HG03520 (cell line): ENCODE data around the gene NFIA.
A peak's percentile ranks its signal among the peaks of the same experiment; 100 is the strongest.

Experiments
- ATAC-seq: cut with Tn5 transposase; IDR thresholded peaks from one replicate; pipeline ENCODE4 v1.9.1; 2021; ENCODE audit warnings: mild to moderate bottlenecking, moderate library complexity; ENCODE audit not compliant: unreplicated experiment

Gene NFIA

GRCh38 chr1:61441723-61442262, 359.4 kb downstream of the NFIA start:
- ATAC-seq, result no peak

GRCh38 chr1:61442544-61442943, 360.2 kb downstream of the NFIA start:
- no peak for ATAC-seq

GRCh38 chr1:61444288-61444687, 361.9 kb downstream of the NFIA start:
- ATAC-seq, result no peak

GRCh38 chr1:61445269-61445825, 363.0 kb downstream of the NFIA start:
- ATAC-seq, result no peak

- ATAC-seq, result no peak
These were observed 364.2 kb downstream of the NFIA start for GRCh38 chr1:61446531-61446991.

- ATAC-seq, result no peak
These were observed 365.0 kb downstream of the NFIA start for GRCh38 chr1:61447106-61447967.

- no peak for ATAC-seq
These were observed 365.6 kb downstream of the NFIA start for GRCh38 chr1:61447968-61448430.

- no peak for ATAC-seq
These were observed 366.6 kb downstream of the NFIA start for GRCh38 chr1:61448914-61449313.

- ATAC-seq, result no peak
These were observed 367.0 kb downstream of the NFIA start for GRCh38 chr1:61449410-61449809.

- no peak for ATAC-seq
These were observed 368.1 kb downstream of the NFIA start for GRCh38 chr1:61450454-61450853.

GRCh38 chr1:61450872-61451571, 368.7 kb downstream of the NFIA start:
- ATAC-seq, result no peak

GRCh38 chr1:61451572-61451968, 369.2 kb downstream of the NFIA start:
- no peak for ATAC-seq

- ATAC-seq, result no peak
These were observed 370.0 kb downstream of the NFIA start for GRCh38 chr1:61452176-61453035.

GRCh38 chr1:61453111-61453961, 371.0 kb downstream of the NFIA start:
- peak; percentile 76 for ATAC-seq

GRCh38 chr1:61455400-61455799, 373.0 kb downstream of the NFIA start:
- no peak for ATAC-seq

GRCh38 chr1:61457526-61458040, 375.2 kb downstream of the NFIA start:
- no peak for ATAC-seq

GRCh38 chr1:61459345-61459744, 377.0 kb downstream of the NFIA start:
- ATAC-seq, result no peak

GRCh38 chr1:61460191-61460590, 377.8 kb downstream of the NFIA start:
- no peak for ATAC-seq
